PC-9 (cell line): ENCODE results near the gene YPEL1. TPM values are rescaled to one million over a fixed set of nuclear protein-coding genes. Genes with fewer than 3 reads are reported as not detected.

Source experiments
- BruUV-seq: library from RNA; stranded (reverse); fragments of 400-500 nt; replicated peaks from 2 replicates; lab custom pipeline; 2021; lab: Mats Ljungman, UMichigan
- CTCF ChIA-PET: fragments of 300-600 bp; sonication (Branson Sonifier 250); formaldehyde crosslinking; loops from one replicate; lab custom pipeline; 2022; ENCODE audit warnings: antibody characterized with exemption; lab: Charles Lee
- POLR2A ChIA-PET: fragments of 300-600 bp; sonication (Branson Sonifier 250); formaldehyde crosslinking; loops from one replicate; lab custom pipeline; 2022; ENCODE audit warnings: antibody characterized with exemption; ENCODE audit not compliant: unreplicated experiment; lab: Charles Lee
- DNase-seq, 2 experiments: peaks; one replicate each; pipeline versions ENCODE4 v3.0.0 to v3.0.0-alpha.2; 2015 to 2022; ENCODE audit warnings: mixed read lengths in 1 of 2
- H2AFZ ChIP-seq: fragments of 200-600 bp; sonication (generic); 2 replicates; pipeline ENCODE4 v1.8.1; 2017; ENCODE audit warnings: antibody characterized with exemption
- H3F3A ChIP-seq: fragments of 200-600 bp; sonication (generic); 2 replicates; pipeline ENCODE4 v1.8.1; 2017; ENCODE audit warnings: antibody characterized with exemption, mild to moderate bottlenecking, low read depth; ENCODE audit not compliant: insufficient read depth
- H3K27ac ChIP-seq: fragments of 200-600 bp; sonication (generic); 2 replicates; pipeline ENCODE4 v1.6.1; 2016; ENCODE audit warnings: mixed run types
- H3K27me3 ChIP-seq: fragments of 200-600 bp; sonication (generic); 2 replicates; pipeline ENCODE4 v1.6.1; 2016; ENCODE audit warnings: low read depth, mixed run types; ENCODE audit not compliant: insufficient read depth
- H3K36me3 ChIP-seq: fragments of 200-600 bp; sonication (generic); 2 replicates; pipeline ENCODE4 v1.6.1; 2016; ENCODE audit warnings: low read depth, mixed run types
- H3K4me1 ChIP-seq: fragments of 200-600 bp; sonication (generic); replicated peaks from 2 replicates; pipeline ENCODE4 v1.6.1; 2016; ENCODE audit warnings: mixed run types; ENCODE audit not compliant: insufficient read depth
- H3K4me2 ChIP-seq: fragments of 200-600 bp; sonication (generic); 2 replicates; pipeline ENCODE4 v1.6.1; 2017; ENCODE audit warnings: mixed run types
- H3K4me3 ChIP-seq: fragments of 200-600 bp; sonication (generic); 2 replicates; pipeline ENCODE4 v1.6.1; 2016; ENCODE audit warnings: mixed run types
- H3K79me2 ChIP-seq: fragments of 200-600 bp; sonication (generic); 2 replicates; pipeline ENCODE4 v1.6.1; 2017; ENCODE audit warnings: low read depth, mixed run types
- H3K9me2 ChIP-seq: fragments of 200-600 bp; sonication (generic); 2 replicates; pipeline ENCODE4 v1.8.1; 2017; ENCODE audit warnings: mild to moderate bottlenecking; ENCODE audit not compliant: insufficient read depth
- H3K9me3 ChIP-seq: fragments of 200-600 bp; sonication (generic); 2 replicates; pipeline ENCODE4 v1.8.1; 2016; ENCODE audit warnings: low read depth; ENCODE audit not compliant: insufficient read depth
- H4K20me1 ChIP-seq: fragments of 200-600 bp; sonication (generic); 2 replicates; pipeline ENCODE4 v1.8.1; 2017; ENCODE audit not compliant: insufficient read depth
- CTCF ChIP-seq: fragments of 200-600 bp; sonication (generic); conservative IDR thresholded peaks from 2 replicates; pipeline ENCODE4 v1.6.1; 2017; ENCODE audit warnings: mixed run types, antibody characterized with exemption, mild to moderate bottlenecking, moderate library complexity
- EZH2 ChIP-seq: fragments of 200-600 bp; sonication (generic); IDR thresholded peaks from 2 replicates; pipeline ENCODE4 v1.8.0; 2017; ENCODE audit warnings: antibody characterized with exemption, low read depth
- intact Hi-C: fragments of 100-400 bp; cut with micrococcal nuclease; formaldehyde crosslinking; loops from one replicate; pipeline ENCODE4 v1.10.0; 2022; ENCODE audit not compliant: unreplicated experiment
- total RNA-seq: library from RNA; stranded (reverse); gene quantifications from 2 replicates; pipeline ENCODE4 v1.2.3, GENCODE V29; 2021

The YPEL1 gene
- total RNA-seq, 1 experiment from 2014 or later, result 5.2 TPM

- BruUV-seq, result no TSS peak
- TF ChIP-seq CTCF (no peak), EZH2 (no peak)
- Histone ChIP-seq H3F3A (no peaks in the 10 kb centered on the region), H3K9me3 (no peaks in the 10 kb centered on the region), H3K27ac (no peak overlapping the region), H3K4me1 (no peaks in the 10 kb centered on the region), H4K20me1 (no peaks in the 10 kb centered on the region), H3K79me2 (no peaks in the 10 kb centered on the region), H3K36me3 (no peaks in the 10 kb centered on the region), H3K4me2 (no peak overlapping the region), H2AFZ (no peak overlapping the region), H3K9me2 (no peaks in the 10 kb centered on the region), H3K27me3 (no peaks in the 10 kb centered on the region), H3K4me3 (no peak overlapping the region)
- CTCF ChIA-PET, result no interaction called here
- intact Hi-C loops, result no loop called here
- no peak for DNase-seq
- POLR2A ChIA-PET, result no interaction called here
Observed at GRCh38 chr22:21691816-21692215, 43.8 kb downstream of the YPEL1 start.

- intact Hi-C loops, result no loop called here
- no peaks in the 10 kb centered on the region for H3K9me3 ChIP-seq
Observed at GRCh38 chr22:21690401-21690801, 45.2 kb downstream of the YPEL1 start.

GRCh38 chr22:21688706-21689381, 46.8 kb downstream of the YPEL1 start:
- no peak overlapping the region for H3K27ac ChIP-seq
- no peak overlapping the region for H3K4me2 ChIP-seq
- no peak overlapping the region for H2AFZ ChIP-seq
- POLR2A ChIA-PET, result no interaction called here
- H4K20me1 ChIP-seq, result no peaks in the 10 kb centered on the region
- H3K9me2 ChIP-seq, result no peaks in the 10 kb centered on the region
- no peaks in the 10 kb centered on the region for H3K9me3 ChIP-seq
- H3K4me3 ChIP-seq, result no peak overlapping the region
- TF ChIP-seq CTCF, result no peak
- TF ChIP-seq EZH2, result no peak
- no peaks in the 10 kb centered on the region for H3K36me3 ChIP-seq
- no TSS peak for BruUV-seq
- no peaks in the 10 kb centered on the region for H3K79me2 ChIP-seq
- no peaks in the 10 kb centered on the region for H3F3A ChIP-seq
- no peaks in the 10 kb centered on the region for H3K27me3 ChIP-seq
- intact Hi-C loops, result no loop called here
- H3K4me1 ChIP-seq, result no peaks in the 10 kb centered on the region
- CTCF ChIA-PET, result no interaction called here
- no peak for DNase-seq

More at GRCh38 chr22:21690401-21690801, 45.2 kb downstream of the YPEL1 start:
- ChIA-PET CTCF (no interaction called here), POLR2A (no interaction called here)
- Histone ChIP-seq H3K79me2 (no peaks in the 10 kb centered on the region), H4K20me1 (no peaks in the 10 kb centered on the region), H3K27ac (no peak overlapping the region), H3K4me2 (no peak overlapping the region), H3K27me3 (no peaks in the 10 kb centered on the region), H3K36me3 (no peaks in the 10 kb centered on the region), H3K4me3 (no peak overlapping the region), H2AFZ (no peak overlapping the region), H3K4me1 (no peaks in the 10 kb centered on the region), H3F3A (no peaks in the 10 kb centered on the region), H3K9me2 (no peaks in the 10 kb centered on the region)
- no peak for TF ChIP-seq EZH2
- TF ChIP-seq CTCF, result no peak
- DNase-seq, result no peak
- no TSS peak for BruUV-seq
